ENCODE measurements around the gene IGSF21.
A peak's percentile ranks its signal among the peaks of the same experiment; 100 is the strongest.

Gene IGSF21

GRCh38 chr1:18072066-18072465 is 35.5 kb upstream of the IGSF21 start:
- no peak for TF ChIP-seq FOXP2 (optimal IDR thresholded peaks at IDR 0.05; ENCODE audit: control extremely low read depth, extremely low read length, insufficient read depth)
- TF ChIP-seq EZH2 (IDR thresholded peaks at IDR 0.05): no peak
- no peak for TF ChIP-seq POLR2AphosphoS5 (IDR thresholded peaks at IDR 0.05; ENCODE audit: borderline replicate concordance, low read depth, low read length)
- no peaks in the 10 kb centered on the region for H3K36me3 ChIP-seq (ENCODE audit: insufficient read depth, low read length)
- no peak overlapping the region for H3K4me3 ChIP-seq
- no peak for DNase-seq (ENCODE audit: low read depth, low spot score)
- H3K9me3 ChIP-seq (ENCODE audit: low read depth, low read length): no peaks in the 10 kb centered on the region
- H3K9ac ChIP-seq (ENCODE audit: insufficient read length): no peak overlapping the region
- H3K27ac ChIP-seq: no peak overlapping the region

GRCh38 chr1:18073066-18073642 is 34.4 kb upstream of the IGSF21 start:
- Histone ChIP-seq H3K9ac (ENCODE audit: insufficient read length) (no peak overlapping the region), H3K27ac (no peak overlapping the region), H3K9me3 (ENCODE audit: low read depth, low read length) (no peaks in the 10 kb centered on the region), H3K36me3 (ENCODE audit: insufficient read depth, low read length) (no peaks in the 10 kb centered on the region), H3K4me3 (no peak overlapping the region)
- TF ChIP-seq POLR2AphosphoS5 (IDR thresholded peaks at IDR 0.05; ENCODE audit: borderline replicate concordance, low read depth, low read length) (no peak), FOXP2 (optimal IDR thresholded peaks at IDR 0.05; ENCODE audit: control extremely low read depth, extremely low read length, insufficient read depth) (no peak), EZH2 (IDR thresholded peaks at IDR 0.05) (no peak)
- DNase-seq (ENCODE audit: low read depth, low spot score): no peak

GRCh38 chr1:18077657-18078215 is 29.9 kb upstream of the IGSF21 start:
- no peak overlapping the region for H3K27ac ChIP-seq
- no peak overlapping the region for H3K9ac ChIP-seq (ENCODE audit: insufficient read length)
- TF ChIP-seq POLR2AphosphoS5 (IDR thresholded peaks at IDR 0.05; ENCODE audit: borderline replicate concordance, low read depth, low read length): no peak
- TF ChIP-seq FOXP2 (optimal IDR thresholded peaks at IDR 0.05; ENCODE audit: control extremely low read depth, extremely low read length, insufficient read depth): no peak
- no peak for TF ChIP-seq EZH2 (IDR thresholded peaks at IDR 0.05)
- no peak for DNase-seq (ENCODE audit: low read depth, low spot score)
- no peaks in the 10 kb centered on the region for H3K36me3 ChIP-seq (ENCODE audit: insufficient read depth, low read length)
- H3K9me3 ChIP-seq (ENCODE audit: low read depth, low read length): no peaks in the 10 kb centered on the region
- H3K4me3 ChIP-seq: no peak overlapping the region

GRCh38 chr1:18079941-18080735 is 27.5 kb upstream of the IGSF21 start:
- Histone ChIP-seq H3K9me3 (ENCODE audit: low read depth, low read length) (no peaks in the 10 kb centered on the region), H3K36me3 (ENCODE audit: insufficient read depth, low read length) (no peaks in the 10 kb centered on the region), H3K27ac (no peak overlapping the region), H3K4me3 (no peak overlapping the region), H3K9ac (ENCODE audit: insufficient read length) (no peak overlapping the region)
- TF ChIP-seq POLR2AphosphoS5 (IDR thresholded peaks at IDR 0.05; ENCODE audit: borderline replicate concordance, low read depth, low read length) (no peak), FOXP2 (optimal IDR thresholded peaks at IDR 0.05; ENCODE audit: control extremely low read depth, extremely low read length, insufficient read depth) (no peak), EZH2 (IDR thresholded peaks at IDR 0.05) (no peak)
- DNase-seq (ENCODE audit: low read depth, low spot score): no peak

- DNase-seq (ENCODE audit: low read depth, low spot score): peak; percentile 56
- Histone ChIP-seq H3K27ac (0 out of 2 replicates have a peak overlapping the region, but pooled peaks have one; percentile 27), H3K9ac (ENCODE audit: insufficient read length) (no peak overlapping the region), H3K36me3 (ENCODE audit: insufficient read depth, low read length) (no peaks in the 10 kb centered on the region), H3K4me3 (peak overlapping the region; percentile 45), H3K9me3 (ENCODE audit: low read depth, low read length) (no peaks in the 10 kb centered on the region)
- TF ChIP-seq FOXP2 (optimal IDR thresholded peaks at IDR 0.05; ENCODE audit: control extremely low read depth, extremely low read length, insufficient read depth) (no peak), EZH2 (IDR thresholded peaks at IDR 0.05) (no peak), POLR2AphosphoS5 (IDR thresholded peaks at IDR 0.05; ENCODE audit: borderline replicate concordance, low read depth, low read length) (no peak; the same call in 1 of the 2 replicates)
Measured at GRCh38 chr1:18085387-18086074, 22.1 kb upstream of the IGSF21 start.

GRCh38 chr1:18088077-18088594 is 19.5 kb upstream of the IGSF21 start:
- TF ChIP-seq POLR2AphosphoS5 (IDR thresholded peaks at IDR 0.05; ENCODE audit: borderline replicate concordance, low read depth, low read length): no peak
- no peak for TF ChIP-seq FOXP2 (optimal IDR thresholded peaks at IDR 0.05; ENCODE audit: control extremely low read depth, extremely low read length, insufficient read depth)
- TF ChIP-seq EZH2 (IDR thresholded peaks at IDR 0.05): no peak
- Histone ChIP-seq H3K9me3 (ENCODE audit: low read depth, low read length) (no peaks in the 10 kb centered on the region), H3K27ac (no peak overlapping the region)

GRCh38 chr1:18089488-18089887 is 18.1 kb upstream of the IGSF21 start:
- H3K9me3 ChIP-seq (ENCODE audit: low read depth, low read length): no peaks in the 10 kb centered on the region
- no peaks in the 10 kb centered on the region for H3K36me3 ChIP-seq (ENCODE audit: insufficient read depth, low read length)
- H3K9ac ChIP-seq (ENCODE audit: insufficient read length): no peak overlapping the region
- no peak overlapping the region for H3K4me3 ChIP-seq
- TF ChIP-seq EZH2 (IDR thresholded peaks at IDR 0.05) (no peak), POLR2AphosphoS5 (IDR thresholded peaks at IDR 0.05; ENCODE audit: borderline replicate concordance, low read depth, low read length) (no peak), FOXP2 (optimal IDR thresholded peaks at IDR 0.05; ENCODE audit: control extremely low read depth, extremely low read length, insufficient read depth) (no peak)
- no peak overlapping the region for H3K27ac ChIP-seq
- no peak for DNase-seq (ENCODE audit: low read depth, low spot score)

More at GRCh38 chr1:18088077-18088594, 19.5 kb upstream of the IGSF21 start:
- no peak overlapping the region for H3K9ac ChIP-seq (ENCODE audit: insufficient read length)
- no peak for DNase-seq (ENCODE audit: low read depth, low spot score)
- no peak overlapping the region for H3K4me3 ChIP-seq
- H3K36me3 ChIP-seq (ENCODE audit: insufficient read depth, low read length): no peaks in the 10 kb centered on the region

GRCh38 chr1:18090636-18091035 is 17.0 kb upstream of the IGSF21 start:
- Histone ChIP-seq H3K9me3 (ENCODE audit: low read depth, low read length) (no peaks in the 10 kb centered on the region), H3K4me3 (no peak overlapping the region), H3K9ac (ENCODE audit: insufficient read length) (no peak overlapping the region), H3K27ac (no peak overlapping the region), H3K36me3 (ENCODE audit: insufficient read depth, low read length) (no peaks in the 10 kb centered on the region)
- no peak for DNase-seq (ENCODE audit: low read depth, low spot score)
- TF ChIP-seq POLR2AphosphoS5 (IDR thresholded peaks at IDR 0.05; ENCODE audit: borderline replicate concordance, low read depth, low read length): no peak
- TF ChIP-seq FOXP2 (optimal IDR thresholded peaks at IDR 0.05; ENCODE audit: control extremely low read depth, extremely low read length, insufficient read depth): no peak
- no peak for TF ChIP-seq EZH2 (IDR thresholded peaks at IDR 0.05)

Data from SK-N-MC (cell line).